ENCODE results near the gene PCCB.

GRCh38 chr3:136330900-136331299 is 80.8 kb downstream of the PCCB start:
- TF ChIP-seq, protein P1, sequence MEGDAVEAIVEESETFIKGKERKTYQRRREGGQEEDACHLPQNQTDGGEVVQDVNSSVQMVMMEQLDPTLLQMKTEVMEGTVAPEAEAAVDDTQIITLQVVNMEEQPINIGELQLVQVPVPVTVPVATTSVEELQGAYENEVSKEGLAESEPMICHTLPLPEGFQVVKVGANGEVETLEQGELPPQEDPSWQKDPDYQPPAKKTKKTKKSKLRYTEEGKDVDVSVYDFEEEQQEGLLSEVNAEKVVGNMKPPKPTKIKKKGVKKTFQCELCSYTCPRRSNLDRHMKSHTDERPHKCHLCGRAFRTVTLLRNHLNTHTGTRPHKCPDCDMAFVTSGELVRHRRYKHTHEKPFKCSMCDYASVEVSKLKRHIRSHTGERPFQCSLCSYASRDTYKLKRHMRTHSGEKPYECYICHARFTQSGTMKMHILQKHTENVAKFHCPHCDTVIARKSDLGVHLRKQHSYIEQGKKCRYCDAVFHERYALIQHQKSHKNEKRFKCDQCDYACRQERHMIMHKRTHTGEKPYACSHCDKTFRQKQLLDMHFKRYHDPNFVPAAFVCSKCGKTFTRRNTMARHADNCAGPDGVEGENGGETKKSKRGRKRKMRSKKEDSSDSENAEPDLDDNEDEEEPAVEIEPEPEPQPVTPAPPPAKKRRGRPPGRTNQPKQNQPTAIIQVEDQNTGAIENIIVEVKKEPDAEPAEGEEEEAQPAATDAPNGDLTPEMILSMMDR (IDR thresholded peaks at IDR 0.05) = no peak
- no peak for TF ChIP-seq POLR2A (IDR thresholded peaks at IDR 0.05)
